ENCODE data around the gene AGBL4.
A peak's percentile ranks its signal among the peaks of the same experiment; 100 is the strongest.

The AGBL4 gene

GRCh38 chr1:48715921-48716320 lies 1307.8 kb downstream of the AGBL4 start:
- TF ChIP-seq ZFX (IDR thresholded peaks at IDR 0.05; ENCODE audit: borderline replicate concordance): no peak
- H3K27ac ChIP-seq: no peak overlapping the region

GRCh38 chr1:48710915-48711314 lies 1312.8 kb downstream of the AGBL4 start:
- no peak overlapping the region for H3K27ac ChIP-seq
- TF ChIP-seq ZFX (IDR thresholded peaks at IDR 0.05; ENCODE audit: borderline replicate concordance): no peak
- TF ChIP-seq CTCF (IDR thresholded peaks at IDR 0.05): no peak

GRCh38 chr1:48710318-48710717 lies 1313.4 kb downstream of the AGBL4 start:
- TF ChIP-seq CTCF (IDR thresholded peaks at IDR 0.05): no peak
- no peak for TF ChIP-seq ZFX (IDR thresholded peaks at IDR 0.05; ENCODE audit: borderline replicate concordance)

GRCh38 chr1:48704736-48705135 lies 1319.0 kb downstream of the AGBL4 start:
- H3K27ac ChIP-seq: no peak overlapping the region
- TF ChIP-seq CTCF (IDR thresholded peaks at IDR 0.05) (no peak), ZFX (IDR thresholded peaks at IDR 0.05; ENCODE audit: borderline replicate concordance) (no peak)

More at GRCh38 chr1:48710318-48710717, 1313.4 kb downstream of the AGBL4 start:
- H3K27ac ChIP-seq: no peak overlapping the region

GRCh38 chr1:48701445-48701844 lies 1322.3 kb downstream of the AGBL4 start:
- TF ChIP-seq ZFX (IDR thresholded peaks at IDR 0.05; ENCODE audit: borderline replicate concordance): no peak
- no peak for TF ChIP-seq CTCF (IDR thresholded peaks at IDR 0.05)

GRCh38 chr1:48697066-48697707 lies 1326.6 kb downstream of the AGBL4 start:
- TF ChIP-seq ZFX (IDR thresholded peaks at IDR 0.05; ENCODE audit: borderline replicate concordance): no peak
- peak; percentile 91 for TF ChIP-seq CTCF (IDR thresholded peaks at IDR 0.05)
- no peak overlapping the region for H3K27ac ChIP-seq

More at GRCh38 chr1:48701445-48701844, 1322.3 kb downstream of the AGBL4 start:
- no peak overlapping the region for H3K27ac ChIP-seq

- no peak for TF ChIP-seq CTCF (IDR thresholded peaks at IDR 0.05)
- no peak for TF ChIP-seq ZFX (IDR thresholded peaks at IDR 0.05; ENCODE audit: borderline replicate concordance)
- no peak overlapping the region for H3K27ac ChIP-seq
These were observed 1328.6 kb downstream of the AGBL4 start for GRCh38 chr1:48695161-48695560.

Measured in 22Rv1 (cell line).